ENCODE results near the gene RASA2.

GRCh38 chr3:141525814-141526213, 39.0 kb downstream of the RASA2 start:
- no peak for TF ChIP-seq EZH2 (IDR thresholded peaks at IDR 0.05; ENCODE audit: low read depth)
- TF ChIP-seq, protein P1, sequence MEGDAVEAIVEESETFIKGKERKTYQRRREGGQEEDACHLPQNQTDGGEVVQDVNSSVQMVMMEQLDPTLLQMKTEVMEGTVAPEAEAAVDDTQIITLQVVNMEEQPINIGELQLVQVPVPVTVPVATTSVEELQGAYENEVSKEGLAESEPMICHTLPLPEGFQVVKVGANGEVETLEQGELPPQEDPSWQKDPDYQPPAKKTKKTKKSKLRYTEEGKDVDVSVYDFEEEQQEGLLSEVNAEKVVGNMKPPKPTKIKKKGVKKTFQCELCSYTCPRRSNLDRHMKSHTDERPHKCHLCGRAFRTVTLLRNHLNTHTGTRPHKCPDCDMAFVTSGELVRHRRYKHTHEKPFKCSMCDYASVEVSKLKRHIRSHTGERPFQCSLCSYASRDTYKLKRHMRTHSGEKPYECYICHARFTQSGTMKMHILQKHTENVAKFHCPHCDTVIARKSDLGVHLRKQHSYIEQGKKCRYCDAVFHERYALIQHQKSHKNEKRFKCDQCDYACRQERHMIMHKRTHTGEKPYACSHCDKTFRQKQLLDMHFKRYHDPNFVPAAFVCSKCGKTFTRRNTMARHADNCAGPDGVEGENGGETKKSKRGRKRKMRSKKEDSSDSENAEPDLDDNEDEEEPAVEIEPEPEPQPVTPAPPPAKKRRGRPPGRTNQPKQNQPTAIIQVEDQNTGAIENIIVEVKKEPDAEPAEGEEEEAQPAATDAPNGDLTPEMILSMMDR (conservative IDR thresholded peaks at IDR 0.05): no peak

Measured in PC-9 (cell line).